Thyroid gland (tissue), 4 donors: Measurements from ENCODE around the gene GRM7.

Experiments
- POLR2A ChIP-seq, 2 donors: fragments of 450-650 bp; IDR thresholded peaks; one replicate each; pipeline ENCODE4 v1.6.1; 2017; ENCODE audit warnings: antibody characterized with exemption in 2 of 2, mild to moderate bottlenecking in 2 of 2, moderate library complexity in 1 of 2
- TF ChIP-seq, protein P1 (sequence below), 6 experiments: fragments of 200-600 bp in 3 of 6; fragments of 450-650 bp in 3 of 6; sonication (generic) in 3 of 6; IDR thresholded peaks; one replicate each; pipeline ENCODE4 v1.5.1; 2016 to 2019; ENCODE audit warnings: antibody characterized with exemption in 6 of 6, mild to moderate bottlenecking in 2 of 6, inconsistent platforms in 1 of 6, moderate library complexity in 1 of 6

GRCh38 chr3:7650466-7650865, 789.6 kb downstream of the GRM7 start:
- TF ChIP-seq, protein P1, sequence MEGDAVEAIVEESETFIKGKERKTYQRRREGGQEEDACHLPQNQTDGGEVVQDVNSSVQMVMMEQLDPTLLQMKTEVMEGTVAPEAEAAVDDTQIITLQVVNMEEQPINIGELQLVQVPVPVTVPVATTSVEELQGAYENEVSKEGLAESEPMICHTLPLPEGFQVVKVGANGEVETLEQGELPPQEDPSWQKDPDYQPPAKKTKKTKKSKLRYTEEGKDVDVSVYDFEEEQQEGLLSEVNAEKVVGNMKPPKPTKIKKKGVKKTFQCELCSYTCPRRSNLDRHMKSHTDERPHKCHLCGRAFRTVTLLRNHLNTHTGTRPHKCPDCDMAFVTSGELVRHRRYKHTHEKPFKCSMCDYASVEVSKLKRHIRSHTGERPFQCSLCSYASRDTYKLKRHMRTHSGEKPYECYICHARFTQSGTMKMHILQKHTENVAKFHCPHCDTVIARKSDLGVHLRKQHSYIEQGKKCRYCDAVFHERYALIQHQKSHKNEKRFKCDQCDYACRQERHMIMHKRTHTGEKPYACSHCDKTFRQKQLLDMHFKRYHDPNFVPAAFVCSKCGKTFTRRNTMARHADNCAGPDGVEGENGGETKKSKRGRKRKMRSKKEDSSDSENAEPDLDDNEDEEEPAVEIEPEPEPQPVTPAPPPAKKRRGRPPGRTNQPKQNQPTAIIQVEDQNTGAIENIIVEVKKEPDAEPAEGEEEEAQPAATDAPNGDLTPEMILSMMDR (IDR thresholded peaks at IDR 0.05): no peak
- no peak for TF ChIP-seq POLR2A (IDR thresholded peaks at IDR 0.05)
